GM18498 (cell line): ENCODE results near the gene ZNF684.
"Not testable (repeated sequence)": the region's sequence is repeated elsewhere in the genome, so short reads cannot be mapped to it uniquely, and the experiment has no call there.

Source experiments
- ATAC-seq: cut with Tn5 transposase; IDR thresholded peaks from one replicate; pipeline ENCODE4 v1.9.1; 2021; ENCODE audit warnings: mild to moderate bottlenecking, moderate library complexity; ENCODE audit not compliant: unreplicated experiment

ZNF684 gene

DNA sequence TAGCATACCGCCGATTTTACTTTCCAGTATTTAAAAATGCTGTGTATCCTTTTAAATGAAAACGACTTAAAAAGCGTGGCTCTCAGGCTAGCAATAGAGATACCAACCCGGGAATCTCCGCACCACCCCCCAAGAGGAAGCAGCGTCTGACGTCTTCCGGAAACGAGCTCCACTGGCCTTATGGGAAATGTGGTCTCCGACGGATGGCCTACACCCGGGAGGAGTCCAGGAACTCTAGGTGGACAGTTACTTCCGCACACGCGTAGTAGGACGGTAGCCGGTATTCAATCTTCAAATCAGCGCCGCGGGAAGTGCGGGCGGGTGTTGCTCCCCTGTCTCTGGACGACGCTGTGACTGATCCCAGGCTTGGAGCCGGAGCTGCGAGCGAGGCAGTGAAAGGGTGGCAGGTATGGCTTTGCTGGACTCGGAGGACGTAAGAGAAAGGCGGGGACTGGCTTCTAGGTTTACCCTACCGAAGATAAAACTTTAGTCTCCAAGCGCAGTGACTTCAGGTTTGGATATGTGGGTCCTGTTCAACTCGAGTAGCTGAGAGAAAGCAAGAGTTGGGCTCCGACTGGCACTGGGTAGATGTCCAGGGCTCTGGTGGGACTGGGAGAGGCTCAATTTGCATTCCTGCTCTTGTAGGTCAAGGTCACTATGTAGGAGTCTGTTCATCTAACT lies at the start of gene ZNF684:
Gene ZNF684, plus strand, starts transcription at position 257 of the 681 bp plus-strand sequence. CDS start 1,530 bp downstream, outside the sequence.
- ATAC-seq = peak; percentile 98

DNA sequence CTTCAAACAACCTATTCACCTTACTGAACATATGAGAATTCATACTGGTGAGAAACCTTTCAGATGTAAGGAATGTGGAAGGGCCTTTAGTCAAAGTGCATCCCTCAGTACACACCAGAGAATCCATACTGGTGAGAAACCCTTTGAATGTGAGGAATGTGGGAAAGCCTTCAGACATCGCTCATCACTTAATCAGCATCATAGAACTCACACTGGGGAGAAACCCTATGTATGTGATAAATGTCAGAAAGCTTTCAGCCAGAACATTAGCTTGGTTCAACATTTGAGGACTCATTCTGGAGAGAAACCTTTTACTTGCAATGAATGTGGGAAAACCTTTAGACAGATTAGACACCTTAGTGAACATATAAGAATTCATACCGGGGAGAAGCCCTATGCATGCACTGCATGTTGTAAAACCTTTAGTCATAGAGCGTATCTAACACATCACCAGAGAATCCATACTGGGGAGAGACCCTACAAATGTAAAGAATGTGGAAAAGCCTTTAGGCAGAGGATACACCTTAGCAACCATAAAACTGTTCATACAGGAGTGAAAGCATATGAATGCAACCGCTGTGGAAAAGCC lies 36.0 kb upstream of the ZNF684 start:
- ATAC-seq = no peak

DNA sequence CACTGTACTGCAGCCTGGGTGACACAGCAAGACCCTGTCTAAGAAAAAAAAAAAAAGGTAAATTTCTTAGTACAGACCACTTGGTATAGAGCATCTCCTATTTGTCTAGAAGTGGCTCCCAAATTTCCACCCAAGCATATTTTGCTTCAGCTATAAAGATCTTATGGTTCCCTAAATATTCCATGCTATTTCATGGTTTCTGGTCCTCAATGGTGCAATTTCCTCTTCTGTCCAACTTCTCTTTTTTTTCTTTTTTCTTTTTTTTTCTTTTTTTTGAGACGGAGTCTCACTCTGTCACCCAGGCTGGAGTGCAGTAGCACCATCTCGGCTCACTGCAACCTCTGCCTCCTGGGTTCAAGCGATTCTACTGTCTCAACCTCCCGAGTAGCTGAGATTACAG lies 28.8 kb upstream of the ZNF684 start:
- ATAC-seq = not testable (repeated sequence)

DNA sequence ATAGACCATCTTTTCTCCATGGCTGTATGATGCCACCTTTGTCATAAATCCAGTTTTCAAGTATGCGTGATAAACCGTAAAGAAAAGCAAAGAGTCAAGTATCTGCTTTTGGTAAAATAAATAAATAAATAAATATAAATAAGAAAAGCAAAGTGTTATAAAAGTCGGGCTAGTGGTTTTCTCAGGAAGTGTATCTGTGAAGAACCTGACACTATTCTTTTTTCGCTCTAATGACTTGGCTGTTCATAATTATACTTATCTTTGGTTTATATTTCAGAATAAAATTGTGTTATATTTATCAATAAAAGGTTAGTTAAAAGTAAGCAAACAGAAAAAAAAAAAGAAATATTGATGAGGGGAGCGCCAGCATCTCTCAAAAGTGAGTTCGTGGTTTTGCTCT lies 23.5 kb upstream of the ZNF684 start:
- ATAC-seq = no peak

DNA sequence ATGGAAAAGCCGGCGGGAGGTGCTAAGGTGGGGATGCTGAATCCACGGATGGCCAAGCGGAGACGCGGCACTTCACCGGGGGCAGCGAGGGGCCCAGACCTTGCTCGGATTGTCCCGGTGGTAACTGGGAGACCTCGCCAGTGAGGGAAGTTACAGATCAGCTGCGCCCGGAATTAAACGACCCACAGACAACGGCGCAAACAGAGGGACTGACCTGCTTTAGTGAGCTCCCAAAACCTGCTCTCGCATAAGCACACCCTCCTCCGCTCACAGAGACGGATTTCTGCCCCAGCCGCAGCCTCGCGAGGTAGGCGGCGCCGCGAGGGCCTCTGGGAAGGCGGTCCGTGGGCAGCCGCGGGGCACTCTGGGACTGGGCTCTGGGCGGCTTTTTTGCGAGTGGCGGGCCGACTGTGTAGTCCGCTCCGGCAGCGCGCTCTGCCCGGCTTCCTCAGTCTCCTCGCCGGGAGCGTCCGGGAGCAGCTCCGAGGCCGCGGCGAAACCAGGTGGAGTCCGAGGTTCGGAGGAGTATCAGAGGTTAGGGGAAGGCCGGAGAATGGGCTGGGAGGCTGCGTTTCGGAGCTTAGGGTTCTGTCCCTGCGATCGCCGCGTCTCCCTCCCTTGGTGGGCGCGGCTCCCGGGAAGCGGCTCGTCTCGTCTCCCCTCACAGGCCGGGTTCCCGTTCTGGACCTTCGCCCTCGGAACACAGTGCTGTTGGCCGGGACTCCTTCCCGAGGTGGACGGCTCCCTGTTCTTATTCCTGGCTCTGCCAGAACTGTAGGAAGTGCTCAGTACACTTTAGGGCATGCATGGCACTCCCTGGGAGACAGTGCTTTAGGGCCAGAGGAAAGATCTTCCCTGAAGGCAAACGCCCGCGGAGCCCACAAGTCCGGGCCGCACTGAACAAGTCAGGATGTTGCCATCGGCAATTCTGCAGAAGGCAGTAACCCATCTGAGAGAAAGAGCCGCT lies 22.8 kb upstream of the ZNF684 start, which contains the start of gene EXO5:
Gene EXO5, plus strand, starts transcription at position 393 of the 967 bp plus-strand sequence. CDS start 5,778 bp downstream, outside the sequence.
- ATAC-seq = peak; percentile 88

DNA sequence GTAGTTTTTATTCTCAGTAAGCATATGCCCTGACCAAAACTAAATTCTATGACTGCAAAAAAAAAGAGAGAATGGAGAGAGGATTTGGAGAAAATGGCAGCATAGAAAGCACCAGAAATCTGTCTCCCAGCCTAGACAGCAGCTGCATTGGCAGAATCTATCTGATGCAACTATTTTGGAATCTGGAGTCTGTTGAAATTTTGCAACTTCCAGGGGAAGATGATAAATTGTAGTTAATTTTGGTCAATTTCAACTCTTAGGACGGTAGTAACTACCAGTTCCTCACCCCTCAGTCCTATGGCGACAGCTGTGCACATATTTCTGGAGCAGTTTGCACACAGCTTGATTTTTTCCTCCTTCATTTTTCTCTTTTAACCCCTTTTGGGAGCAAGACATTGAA lies 11.9 kb upstream of the ZNF684 start:
- no peak for ATAC-seq

DNA sequence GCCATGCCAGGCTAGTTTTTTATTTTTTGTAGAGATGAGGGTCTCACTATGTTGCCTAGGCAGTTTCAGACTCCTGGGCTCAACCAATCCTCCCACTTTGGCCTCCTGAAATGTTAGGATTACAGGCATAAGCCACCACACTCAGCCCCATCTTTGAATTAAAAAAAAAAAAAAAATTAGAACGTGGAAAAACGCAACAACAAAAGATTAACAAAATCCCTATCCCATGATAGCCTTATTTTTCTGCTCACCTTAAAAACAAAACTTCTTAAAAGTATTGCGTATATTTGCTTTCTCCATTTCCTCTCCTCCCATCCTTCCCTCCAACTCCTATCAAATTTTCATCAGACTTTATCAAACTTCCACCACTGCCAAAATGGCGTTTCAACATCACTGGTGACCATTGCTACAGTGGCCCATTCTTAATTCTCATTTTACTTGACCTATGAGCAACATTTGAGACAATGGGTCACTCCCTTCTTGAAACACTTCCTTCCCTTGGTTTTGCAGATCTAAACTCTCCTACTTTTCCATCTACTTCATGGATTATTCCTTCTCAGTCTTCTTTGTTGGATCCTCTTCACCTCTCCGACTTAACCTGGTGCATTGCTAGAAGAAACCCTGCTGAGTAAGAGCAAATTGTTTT lies 579 bp upstream of the ZNF684 start:
- no peak for ATAC-seq

DNA sequence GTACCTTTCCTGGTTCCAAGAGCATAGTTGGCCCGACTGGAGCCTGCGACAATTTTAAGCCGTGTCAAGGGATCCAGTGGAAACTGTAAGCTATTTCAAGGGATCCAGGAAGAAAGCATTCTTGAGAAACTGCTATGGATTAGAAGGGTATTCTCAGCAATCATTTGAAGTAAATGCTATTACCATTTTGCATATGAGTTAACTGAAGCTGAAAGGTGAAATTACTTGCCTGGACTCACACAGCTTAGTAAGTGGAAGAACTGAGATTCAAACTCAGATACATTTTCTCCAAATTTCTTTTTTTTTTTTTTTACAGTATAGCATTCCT lies 589 bp downstream of the ZNF684 start:
- ATAC-seq = no peak

DNA sequence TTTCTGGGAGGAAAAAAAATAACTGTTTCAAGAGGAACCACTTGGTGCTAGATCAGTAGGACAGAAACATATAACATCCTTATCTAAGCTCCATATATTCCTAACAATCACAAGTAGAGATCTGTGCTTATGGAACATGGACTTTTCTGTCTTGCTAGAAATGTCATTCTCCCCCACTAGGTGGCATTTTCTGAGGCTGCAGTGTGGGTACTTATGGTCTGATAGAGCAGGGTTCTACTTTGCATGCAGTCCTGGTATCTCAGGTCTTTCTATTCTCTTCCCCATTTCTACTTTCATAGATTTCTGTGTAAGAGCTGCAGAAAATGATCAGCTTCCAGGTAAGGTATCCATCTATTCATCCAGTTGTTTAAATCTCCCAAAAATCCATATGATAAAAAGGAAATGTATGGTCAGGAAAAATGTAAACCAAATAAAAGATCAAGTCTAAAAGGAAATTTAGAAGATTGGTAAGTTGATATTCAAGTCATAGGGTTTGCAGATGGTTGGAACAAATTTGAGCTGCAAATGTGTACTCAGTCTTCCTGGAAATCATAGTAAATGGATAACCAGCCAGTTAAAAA lies 1.5 kb downstream of the ZNF684 start:
- no peak for ATAC-seq

DNA sequence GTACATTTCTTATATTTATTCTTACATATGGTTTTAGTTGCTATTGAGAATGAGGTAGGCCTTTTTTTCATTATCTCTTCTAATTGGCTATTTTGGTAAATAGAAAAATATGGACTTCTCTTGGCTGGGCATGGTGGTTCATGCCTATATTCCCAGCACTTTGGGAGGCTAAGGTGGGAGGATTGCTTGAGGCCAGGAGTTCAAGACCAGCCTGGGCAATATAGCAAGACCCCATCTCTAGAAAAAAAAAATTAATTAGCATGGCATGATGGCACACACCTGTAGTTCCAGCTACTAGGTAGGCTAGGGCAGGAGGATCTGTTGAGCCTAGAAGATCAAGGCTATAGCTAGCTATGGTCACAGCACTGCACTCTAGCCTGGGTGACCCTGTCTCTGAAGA lies 3.2 kb downstream of the ZNF684 start:
- ATAC-seq = no peak

DNA sequence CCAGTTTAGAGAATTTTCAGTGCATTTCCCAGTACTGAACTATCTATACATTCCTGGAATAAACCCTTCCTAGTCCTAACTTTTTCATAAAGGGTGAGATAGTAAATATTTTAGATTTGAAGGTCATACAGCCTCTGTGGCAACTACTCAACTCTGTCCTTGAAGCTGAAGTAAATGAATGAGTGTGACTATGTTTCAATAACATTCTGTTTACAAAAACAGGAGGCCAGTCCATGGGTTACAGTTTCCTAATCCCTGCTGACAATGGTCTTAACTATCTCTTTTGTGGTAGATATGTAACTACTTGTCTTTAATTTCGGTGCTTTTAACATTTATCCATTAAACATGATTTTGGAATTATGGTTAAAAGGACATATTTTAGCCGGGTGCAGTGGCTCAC lies 4.3 kb downstream of the ZNF684 start:
- ATAC-seq = no peak

DNA sequence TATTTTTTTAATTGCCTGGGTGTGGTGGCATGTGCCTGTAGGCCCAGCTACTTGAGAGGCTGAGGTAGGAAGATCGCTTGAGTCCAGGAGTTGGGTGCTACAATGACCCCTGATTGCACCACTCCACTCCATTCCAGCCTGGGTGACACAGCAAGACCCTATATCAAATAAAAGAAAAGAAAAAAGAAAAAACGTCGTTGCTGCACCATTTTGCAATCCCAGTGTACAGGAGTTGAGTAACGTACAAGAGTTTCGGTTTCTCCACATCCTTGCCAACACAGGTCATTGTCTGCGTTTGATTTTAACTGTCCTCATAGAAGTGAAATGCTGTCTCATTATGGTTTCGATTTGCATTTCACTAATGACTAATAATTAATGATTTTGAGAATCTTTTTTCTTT lies 7.9 kb downstream of the ZNF684 start:
- no peak for ATAC-seq

DNA sequence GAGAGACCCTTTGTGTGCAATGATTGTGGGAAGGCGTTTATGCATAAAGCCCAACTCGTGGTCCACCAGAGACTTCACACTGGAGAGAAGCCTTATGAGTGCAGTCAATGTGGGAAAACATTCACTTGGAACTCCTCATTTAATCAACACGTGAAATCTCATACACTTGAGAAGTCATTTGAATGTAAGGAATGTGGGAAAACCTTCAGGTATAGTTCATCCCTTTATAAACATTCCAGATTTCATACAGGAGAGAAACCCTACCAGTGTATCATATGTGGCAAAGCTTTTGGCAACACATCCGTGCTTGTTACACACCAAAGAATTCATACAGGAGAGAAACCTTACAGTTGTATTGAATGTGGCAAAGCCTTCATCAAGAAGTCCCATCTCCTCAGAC lies 15.5 kb downstream of the ZNF684 start:
- no peak for ATAC-seq

DNA sequence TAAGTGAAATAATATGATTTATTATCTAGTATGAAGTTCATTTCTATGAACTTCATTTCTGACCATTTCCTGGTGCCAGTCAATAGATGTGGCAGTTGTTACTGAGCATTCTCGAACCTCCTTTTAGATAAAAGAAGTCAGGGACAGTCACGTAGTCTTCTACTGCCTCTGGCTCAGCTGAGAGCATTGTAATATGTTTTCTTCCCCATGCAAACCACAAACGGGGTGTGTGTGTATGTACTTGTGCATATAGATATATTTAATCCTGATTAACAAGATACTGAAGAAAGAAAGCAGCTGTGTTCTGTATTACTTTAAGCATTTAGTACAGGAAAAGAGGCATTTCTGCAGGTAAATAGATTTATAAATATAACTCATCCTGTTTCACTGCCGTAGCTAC lies 21.6 kb downstream of the ZNF684 start:
- ATAC-seq = no peak

DNA sequence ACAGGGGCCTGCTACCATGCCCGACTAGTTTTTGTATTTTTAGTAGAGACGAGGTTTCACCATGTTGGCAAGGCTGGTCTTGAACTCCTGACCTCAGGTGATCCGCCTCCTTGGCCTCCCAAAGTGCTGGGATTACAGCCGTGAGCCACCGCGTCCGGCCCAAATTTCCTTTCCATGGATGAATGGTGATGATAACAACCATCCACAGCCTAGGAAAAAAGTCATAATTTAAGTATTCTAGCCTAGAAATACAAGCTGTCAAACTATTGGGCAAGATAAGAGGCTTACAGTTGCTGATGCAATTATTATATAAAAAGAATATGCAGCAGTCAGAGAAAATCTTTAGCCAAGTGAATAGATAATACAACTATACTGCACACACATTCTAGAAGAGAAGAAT lies 23.4 kb downstream of the ZNF684 start:
- not testable (repeated sequence) for ATAC-seq

DNA sequence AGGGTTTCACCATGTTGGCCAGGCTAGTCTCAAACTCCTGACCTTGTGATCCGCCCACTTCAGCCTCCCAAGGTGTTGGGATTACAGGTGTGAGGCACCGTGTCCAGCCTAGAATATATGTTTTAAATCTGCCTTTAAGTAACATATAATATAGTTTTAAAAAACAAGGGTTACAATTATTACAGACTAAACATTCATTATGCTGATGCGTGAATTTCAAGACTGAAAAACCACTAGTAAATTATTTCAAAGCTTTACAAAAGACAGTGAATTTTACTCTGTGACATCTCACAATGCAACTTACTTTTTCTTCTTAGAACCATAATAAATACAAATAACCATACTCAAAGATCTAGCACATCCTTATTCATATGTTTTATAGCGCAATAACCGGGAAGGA lies 24.7 kb downstream of the ZNF684 start:
- no peak for ATAC-seq

DNA sequence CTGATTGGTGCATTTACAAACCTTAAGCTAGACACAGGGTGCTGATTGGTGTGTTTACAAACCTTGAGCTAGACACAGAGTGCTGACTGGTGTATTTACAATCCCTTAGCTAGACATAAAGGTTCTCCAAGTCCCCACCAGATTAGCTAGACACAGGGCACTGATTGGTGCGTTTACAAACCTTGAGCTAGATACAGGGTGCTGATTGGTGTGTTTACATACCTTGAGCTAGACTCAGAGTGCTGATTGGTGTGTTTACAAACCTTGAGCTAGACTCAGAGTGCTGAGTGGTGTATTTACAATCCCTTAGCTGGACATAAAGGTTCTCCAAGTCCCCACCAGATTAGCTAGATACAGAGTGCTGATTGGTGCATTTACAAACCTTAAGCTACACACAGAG lies 26.8 kb downstream of the ZNF684 start:
- not testable (repeated sequence) for ATAC-seq

DNA sequence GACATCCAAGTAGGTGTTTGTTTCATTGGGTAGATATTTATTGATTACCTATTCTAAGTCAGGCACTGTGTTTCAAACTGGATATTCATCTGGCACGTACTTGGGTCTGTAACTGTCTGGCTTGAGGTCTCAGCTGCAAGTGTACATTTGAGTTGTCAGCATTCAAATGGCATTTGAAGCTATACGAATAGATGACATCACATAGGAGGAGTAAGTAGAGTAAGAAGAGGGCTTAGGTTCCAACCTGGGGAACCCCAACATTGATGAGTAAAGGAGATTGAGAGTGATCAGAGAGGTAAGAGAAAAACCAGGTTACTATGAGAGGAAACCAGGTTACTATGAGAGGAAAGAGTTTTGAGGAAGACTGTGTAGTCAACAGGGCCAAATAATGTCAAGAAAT lies 30.7 kb downstream of the ZNF684 start:
- ATAC-seq = no peak

DNA sequence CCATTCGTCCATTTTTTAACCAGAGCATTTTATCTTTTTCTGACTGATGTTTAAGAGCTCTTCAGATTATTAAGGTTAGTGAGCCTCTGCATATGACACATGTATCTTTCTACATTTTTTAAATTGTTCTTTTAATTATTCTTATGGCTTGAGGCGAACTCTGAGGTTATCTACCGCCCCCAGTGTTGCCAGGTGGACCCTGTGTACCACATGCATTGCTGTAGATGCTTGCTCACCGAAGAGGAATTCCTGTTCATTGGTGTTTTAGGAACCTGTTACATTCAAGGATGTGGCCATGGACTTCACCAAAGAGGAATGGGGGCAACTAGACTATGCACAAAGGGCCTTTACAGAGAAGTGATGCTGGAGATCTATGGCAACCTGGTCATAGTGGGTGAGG lies 31.8 kb downstream of the ZNF684 start:
- ATAC-seq = no peak

DNA sequence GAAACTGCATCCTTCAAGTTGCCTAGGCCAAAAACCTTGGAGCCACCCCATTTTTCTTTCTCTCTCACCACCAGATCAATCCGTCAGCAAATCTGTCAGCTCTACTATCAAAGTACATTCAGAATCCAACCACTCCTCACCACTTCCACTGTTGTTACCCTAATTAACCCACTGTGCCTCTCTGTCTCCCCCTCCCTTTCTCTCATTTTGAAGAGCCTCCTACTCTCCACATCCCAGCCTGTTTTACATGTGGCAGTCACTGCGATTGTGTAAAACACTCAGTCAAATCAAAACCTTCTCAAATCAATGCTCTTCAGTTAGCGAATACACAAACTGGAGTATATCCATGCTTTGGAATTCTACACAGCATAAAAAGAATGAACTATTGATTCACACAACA lies 33.1 kb downstream of the ZNF684 start:
- no peak for ATAC-seq

DNA sequence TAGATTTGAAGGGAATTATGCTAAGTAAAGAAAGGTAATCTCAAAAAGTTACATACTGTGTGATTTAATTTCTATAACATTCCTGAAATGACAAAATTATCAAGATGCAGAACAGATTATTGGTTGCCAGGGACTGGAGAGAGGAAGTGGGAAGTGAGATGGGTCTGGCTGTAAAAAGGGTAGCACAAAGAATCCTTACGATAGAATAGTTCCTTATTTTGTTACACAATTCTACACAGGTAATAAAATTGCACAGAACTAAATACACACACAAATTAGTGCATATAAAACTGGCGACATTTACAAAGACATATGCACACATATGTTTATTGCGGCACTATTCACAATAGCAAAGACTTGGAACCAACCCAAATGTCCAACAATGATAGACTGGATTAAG lies 33.5 kb downstream of the ZNF684 start:
- no peak for ATAC-seq
